HG02943 (cell line): ENCODE measurements around the gene UHRF1.
"Not testable (repeated sequence)": the region's sequence is repeated elsewhere in the genome, so short reads cannot be mapped to it uniquely, and the experiment has no call there.

Experiments
- ATAC-seq: cut with Tn5 transposase; IDR thresholded peaks from one replicate; pipeline ENCODE4 v1.9.1; 2021; ENCODE audit warnings: mild to moderate bottlenecking, low read depth, moderate library complexity; ENCODE audit not compliant: unreplicated experiment

Gene UHRF1

GRCh38 chr19:4896372-4896771 lies 12.9 kb upstream of the UHRF1 start:
- no peak for ATAC-seq

- no peak for ATAC-seq
These were observed 12.2 kb upstream of the UHRF1 start for GRCh38 chr19:4897146-4897545.

DNA sequence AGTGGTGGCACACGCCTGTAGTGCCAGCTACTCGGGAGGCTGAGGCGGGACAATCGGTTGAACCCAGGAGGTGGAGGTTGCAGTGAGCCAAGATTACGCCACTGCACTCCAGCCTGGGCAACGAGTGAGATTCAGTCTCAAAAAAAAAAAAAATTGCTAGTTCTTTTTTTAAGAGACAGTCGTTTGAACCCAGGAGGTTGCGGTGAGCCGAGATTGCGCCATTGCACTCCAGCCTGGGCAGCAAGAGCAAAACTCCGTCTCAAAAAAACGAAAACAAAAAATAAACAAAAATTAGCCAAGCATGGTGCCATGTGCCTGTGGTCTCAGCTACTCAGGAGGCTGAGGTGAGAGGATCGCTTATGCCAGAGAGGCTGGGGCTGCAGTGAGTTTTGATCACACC lies 8.4 kb upstream of the UHRF1 start:
- ATAC-seq, result not testable (repeated sequence)

- ATAC-seq, result no peak
These were observed 6.5 kb upstream of the UHRF1 start, which contains the start of gene ARRDC5 for GRCh38 chr19:4902796-4903195. ARRDC5 (minus strand) TSS chr19:4902896; CDS start chr19:4902825, 71 bp downstream.

- ATAC-seq, result no peak
These were observed 4.8 kb upstream of the UHRF1 start for GRCh38 chr19:4904481-4904880.

DNA sequence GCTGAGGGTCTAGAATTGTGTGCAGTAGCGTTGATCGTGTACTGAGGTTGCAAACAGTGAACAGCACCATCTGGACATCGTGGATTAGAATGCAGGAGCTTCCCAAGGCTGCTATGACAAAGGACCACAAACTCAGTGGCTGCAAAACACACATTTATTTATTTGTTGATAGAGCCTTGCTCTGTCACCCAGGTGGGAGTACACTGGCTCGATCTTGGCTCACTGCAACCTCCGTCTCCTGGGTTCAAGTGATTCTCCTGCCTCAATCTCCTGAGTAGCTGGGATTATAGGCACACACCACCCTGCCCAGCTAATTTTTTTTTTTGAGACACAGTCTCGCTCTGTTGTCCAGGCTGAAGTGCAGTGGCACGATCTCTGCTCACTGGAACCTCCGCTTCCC lies 2.3 kb upstream of the UHRF1 start:
- no peak for ATAC-seq

DNA sequence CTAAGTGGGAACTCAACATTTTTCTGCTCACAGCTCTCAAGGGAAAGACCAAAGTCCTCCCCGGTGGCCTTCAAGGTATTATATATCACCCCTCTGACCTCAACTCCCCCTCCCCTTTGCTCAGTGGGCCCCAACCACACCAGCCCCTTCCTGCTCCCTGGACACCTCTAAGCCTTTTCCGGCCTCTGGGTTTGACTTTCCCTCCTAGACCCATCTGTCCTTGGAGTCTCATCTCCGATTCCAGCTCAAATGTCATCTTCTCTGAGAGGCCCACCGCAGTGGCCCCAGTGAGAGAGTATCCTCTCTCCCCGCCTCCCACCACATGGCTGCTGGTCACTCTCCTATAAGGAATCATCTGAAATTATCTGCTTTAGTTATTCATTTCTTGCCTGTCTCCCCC lies 941 bp upstream of the UHRF1 start:
- no peak for ATAC-seq

GRCh38 chr19:4908781-4909155 lies 533 bp upstream of the UHRF1 start:
- no peak for ATAC-seq

DNA sequence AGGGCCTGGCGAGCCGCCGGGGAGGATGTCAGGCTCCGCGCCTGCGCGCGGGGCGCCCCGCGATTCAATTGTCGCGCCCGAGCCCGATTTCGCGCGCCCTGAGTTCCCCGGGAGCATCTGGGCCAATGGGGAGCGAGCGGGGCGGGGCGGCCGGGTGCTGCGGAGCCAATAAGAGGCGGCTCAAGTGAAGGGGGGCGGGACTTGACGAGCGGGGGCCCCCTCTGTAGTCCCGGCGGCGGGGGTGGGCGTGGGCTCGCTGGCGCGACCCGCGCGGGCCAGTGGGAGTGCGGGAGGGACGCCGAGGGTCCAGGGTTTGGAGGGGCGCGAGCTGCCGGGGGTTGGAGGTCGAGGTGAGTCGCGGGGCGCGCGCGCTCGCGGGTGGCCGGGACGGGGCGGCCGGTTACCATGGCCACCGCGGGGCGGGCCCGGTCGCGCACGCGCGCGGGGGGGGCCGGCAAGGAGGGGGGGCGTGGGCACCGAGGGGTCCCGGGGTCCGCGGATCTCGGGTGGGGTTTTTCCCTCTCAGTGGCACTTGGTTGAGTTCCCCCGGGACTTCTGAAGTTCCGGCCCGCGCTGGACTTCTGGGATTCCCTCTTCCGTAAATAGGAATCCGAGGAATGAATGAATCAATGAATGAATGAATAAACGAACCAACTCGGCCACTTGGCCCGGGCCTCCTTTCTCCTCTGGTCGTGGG lies 744 bp downstream of the UHRF1 start:
- ATAC-seq, result peak; percentile 57

- no peak for ATAC-seq
These were observed 1.4 kb downstream of the UHRF1 start for GRCh38 chr19:4910594-4911281.

- ATAC-seq, result no peak
These were observed 2.0 kb downstream of the UHRF1 start for GRCh38 chr19:4911314-4911713.

- ATAC-seq, result no peak
These were observed 2.7 kb downstream of the UHRF1 start for GRCh38 chr19:4911786-4912672.

- no peak for ATAC-seq
These were observed 4.9 kb downstream of the UHRF1 start for GRCh38 chr19:4913996-4914735.

DNA sequence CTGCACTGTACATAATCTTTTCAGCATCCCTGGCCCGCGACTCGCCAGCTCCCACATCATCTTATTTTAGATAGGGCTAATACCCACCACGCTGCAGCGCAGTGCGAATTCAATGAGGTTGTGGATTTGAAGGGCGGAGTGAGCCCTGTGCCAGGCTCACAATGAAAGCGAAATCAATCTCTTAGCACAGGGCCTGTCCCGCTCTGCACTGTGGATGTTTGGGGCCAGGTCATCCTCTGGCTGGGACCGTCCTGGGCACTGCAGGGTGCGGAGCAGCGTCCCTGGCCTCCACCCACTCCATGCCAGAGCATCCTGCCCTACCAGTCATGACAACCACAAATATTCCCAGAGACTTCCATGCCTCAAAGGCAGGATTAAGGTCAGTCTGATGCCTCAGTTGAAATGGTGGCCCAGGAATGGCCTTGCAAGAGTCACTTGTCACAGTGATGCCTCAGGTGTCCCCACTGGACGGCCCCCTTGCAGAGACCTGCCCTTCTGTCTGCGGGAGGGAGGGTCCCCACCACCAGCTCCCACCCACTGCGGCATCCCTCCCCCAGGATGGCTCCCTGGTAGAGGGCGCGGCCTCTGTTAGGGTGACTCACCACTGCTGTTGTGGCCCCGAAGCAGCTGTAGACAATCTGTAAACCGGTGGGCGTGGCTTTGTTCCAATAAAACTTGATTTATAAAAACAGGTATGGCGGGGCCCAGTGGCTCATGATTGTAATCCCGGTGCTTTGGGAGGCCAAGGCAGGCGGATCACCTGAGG lies 5.6 kb downstream of the UHRF1 start:
- no peak for ATAC-seq

DNA sequence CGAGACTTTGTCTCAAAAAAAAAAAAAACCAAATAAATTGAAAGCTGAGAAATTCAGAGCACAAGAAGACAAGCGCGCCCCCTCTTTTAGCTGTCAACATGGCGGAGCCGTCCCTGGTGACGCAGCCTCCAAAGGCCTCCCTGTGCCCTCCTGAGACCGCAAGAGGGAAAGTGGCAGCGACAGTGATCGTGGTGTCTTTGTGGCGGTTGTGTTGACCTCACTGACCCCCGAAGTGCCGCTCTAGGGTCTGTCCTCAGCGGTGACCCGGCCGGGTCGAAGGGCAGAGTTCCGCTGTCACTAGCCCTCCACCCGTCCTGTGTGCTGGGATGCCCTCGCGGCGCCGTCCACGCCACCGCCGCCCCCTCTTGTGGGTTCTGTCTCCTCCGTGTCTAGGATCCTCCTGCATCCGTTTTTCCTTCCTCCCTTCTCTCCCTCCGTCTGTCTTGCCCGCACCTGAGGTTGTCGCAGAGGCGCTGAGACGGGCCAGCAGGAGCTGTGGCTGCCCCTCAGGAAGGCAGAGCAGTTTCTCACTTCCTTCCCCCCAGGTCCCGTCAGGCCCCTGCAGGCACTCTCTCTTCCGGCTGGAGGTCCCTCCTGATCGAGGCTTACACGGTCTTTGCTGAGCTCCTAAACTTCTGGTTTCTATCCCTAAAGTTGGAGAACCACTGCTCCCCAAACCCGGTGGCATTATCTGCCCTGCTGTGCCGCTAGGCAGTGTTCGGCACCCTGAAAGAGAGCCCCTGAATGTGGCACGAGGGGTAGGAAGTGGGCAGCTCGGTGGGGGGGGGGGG lies 7.2 kb downstream of the UHRF1 start:
- ATAC-seq, result no peak

- ATAC-seq, result no peak
These were observed 13.4 kb downstream of the UHRF1 start for GRCh38 chr19:4922530-4923275.

DNA sequence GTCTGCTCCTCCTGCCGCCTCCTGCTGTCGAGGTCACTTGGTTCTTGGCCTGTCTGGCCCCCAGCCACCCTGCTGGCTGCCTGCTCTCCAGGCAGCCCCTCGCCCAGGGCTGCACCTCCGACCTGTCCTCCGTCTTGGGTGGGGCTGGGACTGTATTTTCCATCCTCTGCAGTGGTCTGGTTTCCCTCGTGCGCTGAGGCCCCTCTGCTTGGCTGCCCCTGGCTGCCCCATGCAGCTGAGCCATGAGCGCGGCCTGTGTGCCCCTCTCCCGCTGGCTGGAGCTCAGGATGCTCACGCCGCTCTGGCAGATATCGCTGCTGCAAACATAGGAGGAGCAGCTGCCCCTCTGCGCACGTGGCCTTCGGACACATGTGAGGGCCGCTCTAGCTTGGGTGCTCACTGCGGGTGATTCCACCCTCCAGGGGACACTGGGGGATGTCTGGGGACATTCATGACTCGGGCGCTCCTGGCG lies 14.0 kb downstream of the UHRF1 start:
- no peak for ATAC-seq

- ATAC-seq, result no peak
These were observed 19.9 kb downstream of the UHRF1 start for GRCh38 chr19:4929186-4929585.
